Panc1 (cell line): ENCODE data around the gene CACNA1I.

Source experiments
- POLR2AphosphoS5 ChIP-seq: IDR thresholded peaks from 2 replicates; pipeline ENCODE4 v1.6.1; 2012; ENCODE audit warnings: mild to moderate bottlenecking, low read depth, low read length, moderate library complexity
- TCF7L2 ChIP-seq: IDR thresholded peaks from 2 replicates; pipeline ENCODE4 v1.6.1; 2011; ENCODE audit warnings: mild to moderate bottlenecking, low read depth, low read length, inconsistent platforms
- TF ChIP-seq, protein P1 (sequence below): fragments of 450-650 bp; IDR thresholded peaks from 2 replicates; pipeline ENCODE4 v1.5.1; 2017; ENCODE audit warnings: mild to moderate bottlenecking

DNA sequence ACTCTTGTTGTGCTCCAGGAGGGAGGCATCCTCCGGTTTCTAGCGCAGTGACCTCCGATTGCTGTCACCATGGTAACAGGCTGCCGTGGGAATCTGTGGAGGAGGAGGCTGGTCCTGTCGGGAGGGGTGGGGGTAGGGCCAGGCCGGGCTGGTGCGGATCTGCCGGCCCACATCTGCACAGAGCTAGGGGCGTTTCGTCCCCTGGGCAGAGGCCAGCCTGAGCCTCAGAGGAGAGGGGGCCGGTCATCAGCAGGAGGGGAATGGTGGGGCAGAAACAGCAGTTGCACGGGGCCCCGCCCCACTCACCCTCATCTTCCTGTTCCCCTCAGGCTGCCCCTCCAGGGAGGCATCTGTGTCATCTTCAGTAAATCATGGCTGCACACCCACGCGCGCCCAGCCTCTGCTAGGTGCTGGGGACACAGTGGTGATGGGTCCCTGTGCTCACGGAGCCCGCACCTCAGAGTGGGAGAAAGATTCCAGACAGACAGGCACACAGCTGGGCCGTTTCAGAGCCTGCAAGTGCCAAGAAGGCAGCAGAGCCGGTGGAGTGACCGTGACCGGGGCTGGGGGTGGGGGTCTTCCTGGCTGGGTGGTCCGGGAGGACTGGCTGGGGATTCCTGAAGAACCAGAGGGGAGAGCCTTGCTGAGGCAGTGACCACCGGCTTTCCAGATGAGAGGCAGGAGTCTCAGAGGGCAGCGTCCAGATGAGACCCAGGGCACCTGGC is 120.5 kb downstream of the CACNA1I start:
- TF ChIP-seq, protein P1, sequence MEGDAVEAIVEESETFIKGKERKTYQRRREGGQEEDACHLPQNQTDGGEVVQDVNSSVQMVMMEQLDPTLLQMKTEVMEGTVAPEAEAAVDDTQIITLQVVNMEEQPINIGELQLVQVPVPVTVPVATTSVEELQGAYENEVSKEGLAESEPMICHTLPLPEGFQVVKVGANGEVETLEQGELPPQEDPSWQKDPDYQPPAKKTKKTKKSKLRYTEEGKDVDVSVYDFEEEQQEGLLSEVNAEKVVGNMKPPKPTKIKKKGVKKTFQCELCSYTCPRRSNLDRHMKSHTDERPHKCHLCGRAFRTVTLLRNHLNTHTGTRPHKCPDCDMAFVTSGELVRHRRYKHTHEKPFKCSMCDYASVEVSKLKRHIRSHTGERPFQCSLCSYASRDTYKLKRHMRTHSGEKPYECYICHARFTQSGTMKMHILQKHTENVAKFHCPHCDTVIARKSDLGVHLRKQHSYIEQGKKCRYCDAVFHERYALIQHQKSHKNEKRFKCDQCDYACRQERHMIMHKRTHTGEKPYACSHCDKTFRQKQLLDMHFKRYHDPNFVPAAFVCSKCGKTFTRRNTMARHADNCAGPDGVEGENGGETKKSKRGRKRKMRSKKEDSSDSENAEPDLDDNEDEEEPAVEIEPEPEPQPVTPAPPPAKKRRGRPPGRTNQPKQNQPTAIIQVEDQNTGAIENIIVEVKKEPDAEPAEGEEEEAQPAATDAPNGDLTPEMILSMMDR, result no peak
- no peak for TF ChIP-seq TCF7L2
- TF ChIP-seq POLR2AphosphoS5, result no peak
